HG03521 (cell line): ENCODE results near the gene LMX1B.
"Not testable (repeated sequence)": the region's sequence is repeated elsewhere in the genome, so short reads cannot be mapped to it uniquely, and the experiment has no call there.

Experiments
- ATAC-seq: cut with Tn5 transposase; IDR thresholded peaks from one replicate; pipeline ENCODE4 v1.9.1; 2021; ENCODE audit warnings: mild to moderate bottlenecking, moderate library complexity; ENCODE audit not compliant: unreplicated experiment

The LMX1B gene

DNA sequence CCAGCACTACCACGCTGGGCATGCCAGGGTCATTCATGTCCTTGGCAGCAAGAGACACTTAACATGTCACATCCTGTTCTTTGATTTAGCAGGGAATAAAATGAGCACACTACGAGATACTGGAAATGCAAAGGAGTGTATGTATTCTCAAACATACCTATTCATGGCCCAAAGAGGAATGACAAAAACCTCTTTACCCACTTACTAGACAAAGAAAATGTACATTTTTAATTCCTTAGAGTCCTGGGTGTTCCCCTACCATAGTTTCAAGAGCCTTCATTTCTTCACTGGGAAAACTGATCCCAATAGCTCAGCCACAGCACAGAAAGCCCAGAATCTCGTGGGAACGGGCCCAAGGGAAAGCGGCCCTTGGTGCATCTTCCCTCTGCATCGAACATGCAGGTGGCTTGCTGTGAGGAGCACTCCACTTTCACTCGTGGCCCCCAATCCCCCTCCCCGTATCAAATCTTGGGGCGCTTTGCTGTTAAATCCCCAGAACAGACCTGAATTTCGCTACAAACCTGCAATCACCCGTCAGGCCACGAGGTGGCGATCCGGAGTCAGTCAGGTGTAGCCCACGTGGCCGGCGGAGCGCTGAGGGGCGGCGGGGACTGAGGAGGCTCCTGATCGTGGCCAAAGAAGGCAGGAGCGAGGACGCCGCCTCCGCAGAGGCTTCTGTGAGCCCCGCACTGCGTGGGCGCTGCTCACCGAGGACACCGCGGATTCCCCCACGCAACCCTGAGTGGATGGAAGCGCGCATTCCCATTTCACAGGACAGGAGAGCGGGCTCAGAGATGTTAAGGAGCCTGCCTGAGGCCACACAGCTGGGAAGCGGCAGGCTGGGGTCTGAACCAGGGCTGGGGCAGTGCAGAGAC lies 91.4 kb downstream of the LMX1B start:
- ATAC-seq: peak; percentile 60

DNA sequence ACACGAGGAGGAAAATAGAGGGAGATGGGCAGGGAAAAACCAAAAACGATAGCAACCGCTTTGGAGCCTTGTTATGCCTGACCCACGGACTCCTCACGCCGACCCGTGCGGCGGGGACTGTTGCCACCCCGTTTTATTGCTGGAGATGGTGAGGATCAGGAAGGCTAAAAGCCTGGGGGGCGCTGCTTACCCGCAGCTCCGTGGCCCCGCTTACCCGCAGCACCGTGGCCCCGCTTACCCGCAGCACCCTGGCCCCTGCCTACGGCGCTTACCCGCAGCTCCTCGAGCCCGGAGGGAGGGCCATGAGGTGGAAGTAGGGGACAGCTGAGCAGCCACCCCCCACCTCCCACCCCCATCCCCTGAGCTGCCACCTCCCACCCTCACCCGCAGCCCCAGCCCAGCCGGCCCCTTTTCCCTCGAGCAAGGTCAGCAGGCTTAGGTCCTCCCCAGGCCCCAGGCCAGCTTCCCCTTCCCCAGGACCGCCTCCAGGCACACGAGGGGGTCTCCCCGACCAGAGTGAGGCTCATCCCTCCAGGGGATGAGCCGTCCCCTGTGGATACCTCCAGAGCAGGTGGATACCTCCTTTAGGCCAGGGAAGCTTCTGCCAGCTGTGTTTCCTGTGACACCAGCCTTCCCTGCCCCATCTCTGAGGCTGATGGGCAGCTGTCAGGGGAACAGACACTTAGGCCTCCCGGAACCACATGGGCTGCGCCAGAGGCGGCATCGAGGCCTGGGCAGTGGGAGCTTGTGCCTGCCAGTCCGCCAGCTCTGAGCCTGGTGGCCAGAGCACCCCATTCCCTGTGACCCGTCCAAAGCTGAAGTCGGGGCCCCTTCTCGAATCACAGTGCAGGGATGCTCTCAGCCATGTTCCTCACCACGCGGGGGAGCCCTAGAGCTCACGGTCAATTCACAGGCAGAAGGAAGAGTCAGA lies 92.3 kb downstream of the LMX1B start:
- no peak for ATAC-seq

DNA sequence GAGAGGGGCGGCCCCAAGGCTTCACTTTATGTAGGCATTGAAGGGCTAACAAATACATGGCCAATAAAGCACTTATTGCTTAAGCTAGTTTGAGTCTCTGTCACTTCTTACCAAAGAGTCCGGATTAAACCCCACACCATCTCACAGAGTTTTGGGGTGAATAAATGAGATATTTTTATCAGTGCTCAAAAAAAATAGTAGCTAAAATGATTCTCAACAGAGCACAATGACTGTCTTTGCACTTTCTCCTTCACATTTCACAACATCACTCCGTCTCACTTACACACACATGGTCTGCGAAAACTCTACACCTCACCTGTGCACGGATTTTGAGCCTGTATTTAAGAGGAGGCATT lies 92.9 kb downstream of the LMX1B start:
- no peak for ATAC-seq

DNA sequence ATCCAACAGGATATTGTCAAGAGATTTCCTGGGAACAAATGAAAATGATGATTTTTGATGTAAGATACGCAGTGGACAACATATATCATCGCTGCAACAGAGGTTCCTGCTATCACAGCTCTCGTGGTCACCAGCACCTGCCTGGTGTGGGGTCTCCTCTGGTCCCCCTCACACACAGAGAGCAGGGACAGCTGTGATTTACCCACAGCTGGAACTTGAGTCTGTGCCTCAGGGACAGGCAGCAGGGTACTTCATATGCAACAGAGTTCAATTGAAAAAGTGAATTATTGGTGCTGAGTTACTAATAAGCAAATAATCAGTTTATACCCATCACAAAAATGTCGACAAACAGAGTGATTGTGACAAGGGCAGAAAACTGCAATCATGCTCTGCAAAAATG lies 93.4 kb downstream of the LMX1B start:
- no peak for ATAC-seq

DNA sequence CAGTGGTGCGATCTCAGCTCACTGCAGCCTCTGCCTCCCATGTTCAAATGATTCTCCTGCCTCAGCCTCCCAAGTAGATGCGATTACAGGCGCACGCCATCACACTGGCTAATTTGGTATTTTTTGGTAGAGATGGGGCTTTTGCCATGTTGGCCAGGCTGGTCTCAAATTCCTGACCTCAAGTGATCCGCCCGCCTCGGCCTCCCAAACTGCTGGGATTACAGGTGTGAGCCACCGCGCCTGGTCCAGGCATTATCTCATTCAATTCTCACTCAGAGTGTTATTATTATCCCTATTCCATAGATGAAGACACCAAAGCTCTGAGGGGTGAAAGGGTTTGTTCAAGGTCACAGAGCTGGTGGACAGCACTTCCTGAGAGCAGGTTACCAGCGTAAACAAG lies 94.0 kb downstream of the LMX1B start:
- not testable (repeated sequence) for ATAC-seq

DNA sequence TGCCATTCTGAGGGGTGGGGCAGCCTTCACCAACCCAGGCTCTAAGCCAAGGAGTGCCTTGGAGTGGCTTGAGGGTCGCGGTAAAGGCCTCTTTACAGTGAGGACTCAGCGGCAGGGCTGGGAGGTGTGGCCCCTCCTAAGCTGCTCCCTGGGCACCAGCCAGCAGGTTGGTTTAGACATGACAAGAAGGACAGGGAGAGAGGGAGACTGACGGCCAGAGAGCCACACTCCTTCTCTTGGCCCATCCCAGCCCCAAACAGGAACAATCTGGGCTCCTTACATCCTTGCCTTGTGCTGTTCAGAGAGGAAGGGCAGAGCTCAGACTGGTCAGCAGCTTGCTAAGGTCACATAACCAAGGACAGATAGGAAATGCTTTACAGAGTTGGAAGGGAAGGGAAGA lies 94.5 kb downstream of the LMX1B start:
- no peak for ATAC-seq

DNA sequence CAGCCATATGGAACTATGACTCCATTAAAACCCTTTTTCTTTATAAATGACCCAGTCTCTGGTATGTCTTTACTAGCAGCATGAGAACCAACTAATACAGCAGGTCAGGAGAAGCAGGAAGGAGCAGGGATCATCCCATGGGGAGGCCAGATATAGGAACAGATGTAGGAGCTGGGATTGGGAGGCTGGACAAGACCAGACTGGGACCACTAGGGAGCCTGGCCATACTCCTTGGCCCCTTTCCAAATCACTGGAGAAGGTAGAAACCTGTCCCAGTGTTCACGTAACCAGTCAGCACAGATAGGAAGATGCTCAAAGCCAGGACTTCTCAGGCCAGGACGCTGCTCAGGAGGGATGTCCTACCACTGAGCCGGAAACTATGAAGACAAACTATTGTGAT lies 95.5 kb downstream of the LMX1B start:
- ATAC-seq: no peak

DNA sequence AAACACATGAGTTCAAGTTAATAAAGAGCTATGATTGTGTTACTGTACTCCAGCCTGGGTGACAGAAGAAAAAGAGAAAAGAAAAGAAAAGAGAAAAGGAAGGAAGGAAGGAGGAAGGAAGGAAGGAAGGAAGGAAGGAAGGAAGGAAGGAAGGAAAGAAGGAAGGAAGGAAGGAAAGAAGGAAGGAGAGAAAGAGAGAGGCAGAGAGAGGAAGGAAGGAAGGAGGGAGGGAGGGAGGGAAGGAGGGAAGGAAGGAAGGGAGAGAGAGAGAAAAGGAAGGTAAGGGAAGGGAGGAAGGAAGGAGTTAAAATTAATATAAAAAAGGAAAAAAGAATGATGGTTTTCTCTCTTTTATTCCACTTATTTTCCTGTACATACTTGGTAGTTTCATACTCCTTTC lies 101.7 kb downstream of the LMX1B start:
- ATAC-seq: no peak

DNA sequence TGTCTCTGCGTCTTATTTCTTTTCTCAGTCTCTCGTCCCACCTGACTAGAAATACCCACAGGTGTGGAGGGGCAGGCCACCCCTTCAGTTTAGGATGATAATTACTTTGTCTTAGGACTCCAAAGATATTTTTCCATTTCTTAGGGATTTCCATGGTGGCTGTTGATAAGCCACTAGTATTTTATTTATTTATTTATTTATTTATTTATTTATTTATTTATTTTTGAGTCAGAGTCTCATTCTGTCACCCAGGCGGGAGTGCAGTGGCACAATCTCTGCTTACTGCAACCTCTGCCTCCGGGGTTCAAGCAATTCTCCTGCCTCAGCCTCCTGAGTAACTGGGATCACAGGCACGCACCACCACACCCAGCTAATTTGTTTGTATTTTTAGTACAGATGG lies 103.7 kb downstream of the LMX1B start:
- not testable (repeated sequence) for ATAC-seq

DNA sequence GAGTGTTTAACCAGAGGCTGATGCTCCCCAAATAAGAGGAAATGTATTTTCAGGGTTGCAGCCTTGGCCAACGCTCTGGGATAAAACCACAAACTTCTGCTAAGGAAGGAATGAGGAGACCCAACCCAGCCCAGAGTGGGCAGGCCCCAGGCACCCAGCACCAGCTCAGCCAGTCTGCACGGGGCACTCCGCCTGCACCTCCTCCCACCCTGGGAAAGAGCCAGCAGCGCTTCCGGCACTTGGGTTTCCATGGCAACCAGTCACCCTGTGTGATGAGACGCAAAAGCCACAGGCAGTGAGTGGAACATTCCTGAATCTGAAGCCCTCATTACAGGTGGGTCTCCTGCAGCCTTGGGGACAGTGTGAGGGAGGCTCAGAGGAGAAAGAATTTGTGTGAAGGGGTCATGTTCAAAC lies 105.9 kb downstream of the LMX1B start:
- ATAC-seq: no peak

DNA sequence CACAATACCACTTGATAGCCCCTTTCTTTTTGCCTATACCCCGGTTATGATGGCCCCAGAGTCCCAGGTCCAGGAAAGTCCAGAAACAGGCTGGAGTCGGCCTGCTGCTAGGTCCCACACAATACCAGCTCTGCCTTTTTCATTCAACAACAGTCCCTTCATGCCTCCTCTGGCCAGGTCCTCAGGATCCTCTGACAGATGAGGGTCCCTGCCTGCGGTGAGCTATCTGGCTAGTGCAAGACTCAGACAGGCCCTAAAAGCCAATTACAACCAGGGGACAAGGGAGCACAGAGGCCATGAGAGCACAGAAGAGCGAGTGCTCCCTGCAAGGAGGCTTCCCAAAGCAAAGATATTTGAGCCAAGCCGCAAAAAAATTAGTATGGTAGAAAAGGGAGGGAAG lies 106.3 kb downstream of the LMX1B start:
- no peak for ATAC-seq

DNA sequence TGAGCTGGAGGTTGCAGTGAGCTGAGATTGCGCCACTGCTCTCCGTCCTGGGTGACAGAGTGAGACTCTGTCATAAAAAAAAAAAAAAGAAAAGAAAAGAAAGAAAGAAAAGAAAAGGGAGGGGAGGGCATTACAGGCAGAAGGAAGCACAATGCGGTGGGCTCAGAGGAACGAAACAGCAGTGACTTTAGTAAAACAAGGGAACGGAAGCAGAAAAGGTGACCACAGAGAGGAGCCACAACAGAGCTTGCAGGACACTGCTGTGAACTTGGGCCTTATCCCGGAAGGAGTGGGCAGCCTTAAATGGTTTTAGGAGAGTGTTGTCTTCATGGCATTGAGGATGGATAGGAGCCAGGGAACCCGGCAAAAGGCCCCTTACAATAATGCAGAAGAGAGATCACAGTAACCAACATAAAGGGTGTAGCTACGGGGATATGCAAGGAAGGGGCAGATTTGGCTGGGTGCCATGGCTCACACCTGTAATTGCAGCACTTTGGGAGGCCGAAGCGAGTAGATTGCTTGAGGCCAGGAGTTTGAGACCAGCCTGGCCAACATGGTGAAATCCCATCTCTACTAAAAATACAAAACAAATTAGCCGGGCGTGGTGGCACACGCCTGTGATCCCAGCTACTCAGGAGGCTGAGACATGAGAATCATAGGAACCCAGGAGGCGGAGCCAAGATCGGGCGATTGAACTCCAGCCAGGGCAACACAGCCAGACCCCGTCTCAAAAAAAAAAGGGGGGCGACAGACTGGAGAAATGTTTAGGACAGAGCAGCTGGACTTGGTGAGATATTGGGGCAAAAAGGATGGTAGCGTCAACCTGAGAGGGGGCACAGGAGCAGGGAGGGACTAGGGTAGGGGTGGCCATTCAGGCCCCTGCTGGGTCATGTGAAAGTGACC lies 107.2 kb downstream of the LMX1B start:
- no peak for ATAC-seq

DNA sequence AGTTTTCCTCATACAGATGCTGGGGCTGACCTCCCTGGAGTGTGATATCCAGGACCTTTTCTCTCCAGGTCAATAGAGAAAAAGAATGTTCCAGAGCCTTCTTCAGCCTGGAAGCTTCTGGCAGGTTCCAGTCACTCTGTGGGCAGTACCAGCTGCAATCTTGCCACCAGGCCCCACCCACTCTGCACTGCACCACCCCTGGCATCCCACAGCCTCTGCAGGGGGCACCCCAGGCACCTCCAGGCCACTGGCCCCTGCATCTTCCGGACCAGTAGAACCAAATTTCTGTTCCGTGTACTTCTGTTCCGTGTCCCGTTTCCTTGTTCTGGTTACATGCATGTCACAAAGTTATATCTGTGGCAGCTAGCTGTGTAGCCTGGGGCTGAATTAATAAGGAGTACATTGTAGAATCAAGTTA lies 107.8 kb downstream of the LMX1B start:
- no peak for ATAC-seq

DNA sequence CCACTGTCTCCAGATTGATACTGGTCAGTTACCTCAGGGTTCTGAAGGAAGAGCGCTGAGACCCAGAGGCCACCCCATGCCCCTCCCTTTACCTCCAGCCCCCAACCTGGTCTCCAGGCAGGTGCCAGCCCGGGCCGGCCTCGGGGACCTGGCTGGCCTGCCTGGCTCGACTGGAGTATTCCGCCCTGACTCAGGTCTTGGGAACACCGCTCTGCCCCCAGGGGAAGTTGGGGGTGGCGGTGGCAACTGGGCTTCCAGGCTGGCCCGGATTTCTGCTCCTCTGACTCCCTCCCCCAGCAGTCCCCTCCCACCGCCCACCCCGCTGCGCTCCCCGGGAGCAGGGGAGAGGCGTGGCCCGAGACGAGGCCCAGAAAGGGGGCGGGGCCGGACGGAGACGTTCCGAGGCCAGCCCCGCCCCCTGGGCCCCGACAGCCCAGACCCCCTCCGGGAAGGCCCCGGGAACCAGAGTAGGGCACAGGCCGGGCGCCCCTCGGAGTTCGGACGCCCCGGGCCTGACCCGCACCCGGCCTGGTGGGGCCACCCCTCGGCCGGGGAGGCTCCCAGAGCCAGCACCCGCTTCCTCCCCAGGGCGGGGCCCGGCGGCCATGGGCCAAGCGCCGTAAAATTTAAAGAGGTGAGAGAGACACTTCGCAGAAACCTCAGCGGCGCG lies 108.7 kb downstream of the LMX1B start:
- ATAC-seq: peak; percentile 72

DNA sequence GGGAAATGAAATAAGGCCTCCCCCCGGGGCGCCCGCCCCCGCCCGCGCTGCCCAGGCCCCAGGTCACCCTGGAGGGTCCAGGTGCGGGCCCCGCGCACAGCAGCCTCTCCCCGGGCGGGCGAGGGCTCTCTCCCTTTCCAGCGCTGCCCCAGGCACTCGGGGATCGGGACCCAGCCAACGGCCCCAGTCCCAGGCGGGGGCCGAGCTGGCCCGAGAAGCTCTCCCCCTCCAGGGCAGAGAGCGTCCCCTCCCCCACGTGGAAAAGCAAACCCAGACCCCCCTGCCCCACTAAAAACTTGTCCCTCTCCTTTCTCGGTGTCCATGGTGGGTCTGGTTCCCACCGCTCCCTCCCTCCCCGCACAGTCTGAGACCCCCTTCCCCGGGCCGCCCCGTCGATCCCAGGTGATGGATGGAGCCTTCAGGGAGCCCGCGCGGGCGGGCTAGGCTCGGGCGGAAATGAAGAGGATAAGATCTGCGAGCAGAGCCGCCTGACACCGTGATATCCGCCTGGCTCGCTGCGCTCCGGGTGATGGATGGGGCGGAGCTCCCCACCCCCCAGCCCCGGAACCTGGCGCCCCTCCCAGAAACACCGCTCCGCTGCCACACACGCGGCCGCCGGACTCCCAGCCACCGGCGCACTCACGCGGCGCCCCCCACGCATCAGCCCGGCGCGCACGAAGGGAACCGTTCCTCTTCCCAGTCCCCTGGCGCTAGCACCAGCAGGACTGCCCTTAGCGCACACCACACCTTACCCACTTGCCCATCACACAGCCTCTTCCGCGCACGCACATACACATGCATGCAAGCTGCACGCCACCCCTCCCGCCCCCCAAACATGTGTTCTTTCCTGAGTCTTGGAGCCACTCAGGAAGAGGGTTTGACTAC lies 109.4 kb downstream of the LMX1B start:
- ATAC-seq: no peak

DNA sequence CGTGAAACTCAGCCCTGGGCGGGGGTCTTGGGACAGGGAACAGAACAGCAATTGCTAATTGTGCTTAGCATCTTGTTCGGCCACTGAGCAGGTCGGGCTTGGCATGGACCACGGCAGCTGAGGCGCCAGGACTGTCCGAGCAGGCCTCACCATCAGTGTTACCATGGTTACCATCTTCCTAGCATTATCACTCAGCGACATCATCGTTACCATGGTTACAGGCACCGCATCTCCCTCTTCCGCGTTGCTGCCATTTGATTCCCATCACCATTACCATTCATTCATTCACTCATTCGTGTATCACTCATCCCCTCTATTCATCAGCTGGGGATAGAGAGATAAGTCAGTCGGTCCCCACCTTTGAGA lies 110.1 kb downstream of the LMX1B start:
- ATAC-seq: no peak

DNA sequence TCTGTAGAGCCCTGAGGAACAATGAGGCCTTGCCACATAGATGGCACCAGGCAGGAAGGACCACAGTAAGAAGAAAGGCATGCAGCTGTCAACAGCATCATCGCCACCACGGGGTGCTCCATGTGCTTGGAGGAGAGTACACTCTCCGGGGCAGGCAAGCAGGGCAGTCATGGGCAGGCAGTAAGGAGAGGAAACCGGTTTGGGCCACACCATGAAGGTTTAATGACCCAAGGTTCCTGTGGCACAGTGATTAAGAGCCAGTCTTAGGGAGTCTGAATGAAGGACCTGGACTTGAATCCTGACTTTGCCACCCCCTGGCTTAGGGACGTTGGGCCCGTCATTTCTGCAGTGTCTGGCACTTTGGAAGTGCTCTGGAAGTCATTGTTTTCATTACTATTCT lies 110.5 kb downstream of the LMX1B start:
- no peak for ATAC-seq

DNA sequence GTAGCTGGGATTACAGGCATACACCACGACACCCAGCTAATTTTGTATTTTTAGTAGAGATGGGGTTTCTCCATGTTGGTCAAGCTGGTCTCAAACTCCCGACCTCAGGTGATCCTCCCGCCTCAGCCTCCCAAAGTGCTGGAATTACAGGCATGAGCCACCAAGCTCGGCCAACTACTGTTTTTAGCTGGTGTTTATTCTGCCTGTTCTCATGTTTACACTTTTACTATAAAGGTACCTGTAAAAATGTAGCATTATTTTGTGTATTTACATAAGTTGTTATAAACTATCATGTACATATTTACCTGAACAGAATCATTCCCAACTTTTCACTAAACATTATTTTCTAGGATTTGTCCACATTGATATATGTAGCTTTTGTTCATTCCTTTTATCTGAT lies 111.8 kb downstream of the LMX1B start:
- ATAC-seq: not testable (repeated sequence)

DNA sequence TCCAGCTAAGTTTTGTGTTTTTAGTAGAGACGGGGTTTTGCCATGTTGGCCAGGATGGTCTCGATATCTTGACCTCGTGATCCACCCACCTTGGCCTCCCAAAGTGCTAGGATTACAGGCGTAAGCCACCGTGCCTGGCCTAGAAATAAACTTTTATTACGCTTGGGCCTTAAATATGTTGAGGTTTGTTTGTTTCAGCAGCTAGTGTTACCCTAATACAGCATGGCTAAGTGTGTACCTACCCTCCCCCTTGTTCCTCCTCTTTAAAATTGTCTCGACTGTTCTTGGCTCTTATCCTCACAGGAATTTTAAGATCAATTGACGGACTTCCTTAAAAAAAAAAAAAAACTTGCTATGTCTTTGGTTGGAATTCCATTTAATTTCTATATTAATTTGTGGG lies 114.5 kb downstream of the LMX1B start:
- ATAC-seq: not testable (repeated sequence)
